ENCODE results near the gene VDR.
"Not testable (repeated sequence)": the region's sequence is repeated elsewhere in the genome, so short reads cannot be mapped to it uniquely, and the experiment has no call there.

The VDR gene

DNA sequence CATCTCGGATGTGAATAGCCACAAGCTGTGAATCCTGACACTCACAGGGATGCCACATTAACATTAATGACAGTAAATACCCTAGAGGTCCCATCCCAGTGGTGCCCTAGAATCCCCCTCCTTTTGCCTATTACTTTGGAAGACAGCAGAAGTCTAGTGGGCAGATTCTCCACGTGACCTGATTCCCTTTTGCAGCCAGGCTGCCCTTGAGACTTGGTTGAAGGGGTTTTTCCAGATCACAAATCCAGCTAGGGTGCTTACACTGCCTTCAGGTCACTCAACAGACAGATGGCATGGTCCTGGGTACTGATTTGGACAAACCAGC lies 93.8 kb downstream of the VDR start:
- DNase-seq: no peak

DNA sequence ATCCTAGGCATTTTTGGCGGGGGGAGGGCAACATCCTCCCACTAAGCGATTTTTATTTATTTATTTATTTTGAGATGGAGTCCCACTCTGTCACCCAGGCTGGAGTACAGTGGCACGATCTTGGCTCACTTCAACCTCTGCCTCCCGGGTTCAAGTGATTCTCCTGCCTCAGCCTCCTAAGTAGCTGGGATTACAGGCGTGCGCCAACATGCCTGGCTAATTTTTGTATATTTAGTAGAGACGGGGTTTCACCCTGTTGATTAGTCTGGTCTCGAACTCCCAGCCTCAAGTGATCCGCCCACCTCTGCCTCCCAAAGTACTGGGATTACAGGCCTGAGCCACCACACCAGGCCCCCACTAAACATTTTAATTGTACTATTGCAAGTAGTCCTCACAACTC lies 95.3 kb downstream of the VDR start:
- not testable (repeated sequence) for DNase-seq

DNA sequence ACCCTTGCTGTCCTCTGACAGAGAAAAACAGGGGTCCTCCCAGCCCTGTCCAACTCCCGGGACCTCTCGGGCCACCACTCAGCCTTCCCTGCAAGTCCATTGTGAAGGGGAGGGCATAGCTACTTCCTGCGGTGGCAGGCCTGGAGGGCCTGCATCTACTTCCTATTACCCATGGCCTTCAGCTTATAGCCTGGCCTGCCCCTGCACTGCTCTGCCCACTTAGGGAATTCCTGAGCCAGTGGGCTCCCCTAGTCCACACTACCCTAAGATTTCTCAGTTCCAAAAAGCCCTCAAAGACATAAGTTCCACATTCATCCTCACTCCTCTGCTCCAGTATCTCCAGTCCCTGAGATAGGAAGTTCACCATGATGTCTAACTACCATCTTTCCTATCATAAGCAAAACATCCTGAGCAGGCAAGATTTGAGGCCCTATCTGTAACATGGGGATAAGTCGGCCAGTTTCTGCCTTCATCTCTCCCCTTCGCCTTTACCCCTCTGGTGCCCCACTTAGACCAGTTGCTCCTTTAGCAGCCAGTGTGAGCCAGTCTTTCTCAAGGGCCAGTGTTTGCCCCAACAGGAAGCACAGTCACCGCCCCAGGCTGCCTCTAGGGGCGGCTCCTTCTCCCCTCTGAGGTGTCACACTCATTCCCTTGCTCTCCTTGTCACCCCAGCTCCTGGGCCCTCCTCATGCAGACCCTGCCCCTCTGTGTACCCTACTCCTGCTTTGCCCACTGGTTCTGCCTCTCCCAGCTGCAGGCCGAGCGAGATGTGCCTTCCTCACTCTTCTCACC lies 96.0 kb downstream of the VDR start:
- peak; percentile 59 to 78 for DNase-seq

DNA sequence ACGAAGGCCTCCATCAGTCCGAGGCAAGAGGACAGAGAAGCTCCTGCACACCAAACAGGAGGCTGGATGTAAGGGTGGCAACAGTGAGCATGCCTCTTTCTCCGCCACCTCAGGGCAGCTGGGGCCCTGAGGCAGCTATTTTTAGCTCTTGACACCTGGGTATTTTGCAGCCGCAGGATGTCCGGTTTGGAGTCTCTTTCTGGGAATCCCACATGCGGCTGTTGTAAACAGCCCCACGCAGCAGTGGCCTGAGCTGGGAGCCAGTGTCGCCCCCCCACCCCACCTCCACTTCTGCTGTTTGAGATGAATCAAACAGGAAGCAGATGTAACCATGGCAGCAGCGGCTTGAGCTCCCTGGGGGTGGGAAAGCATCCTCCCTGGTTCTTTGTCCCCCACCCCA lies 96.7 kb downstream of the VDR start:
- peak; percentile 18 to 34 for DNase-seq

DNA sequence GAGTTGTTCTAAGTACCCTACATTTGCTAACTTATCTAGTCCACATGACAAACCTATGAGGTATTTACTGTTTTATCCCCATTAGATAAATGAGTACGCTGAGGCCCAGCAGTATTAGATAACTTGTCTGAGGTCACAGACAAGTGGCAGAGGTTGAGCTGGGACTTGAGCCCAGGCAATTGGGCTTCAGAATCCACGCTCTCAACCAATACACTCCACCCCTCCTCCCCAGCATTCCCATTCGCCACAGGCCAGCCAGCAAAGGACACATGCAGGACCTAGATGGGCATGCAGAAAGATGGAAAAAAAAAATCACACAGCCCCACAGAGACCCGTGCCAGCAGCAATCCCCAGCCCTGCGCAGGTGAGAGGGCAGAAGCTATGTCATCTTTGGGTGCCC lies 97.5 kb downstream of the VDR start:
- DNase-seq: no peak

DNA sequence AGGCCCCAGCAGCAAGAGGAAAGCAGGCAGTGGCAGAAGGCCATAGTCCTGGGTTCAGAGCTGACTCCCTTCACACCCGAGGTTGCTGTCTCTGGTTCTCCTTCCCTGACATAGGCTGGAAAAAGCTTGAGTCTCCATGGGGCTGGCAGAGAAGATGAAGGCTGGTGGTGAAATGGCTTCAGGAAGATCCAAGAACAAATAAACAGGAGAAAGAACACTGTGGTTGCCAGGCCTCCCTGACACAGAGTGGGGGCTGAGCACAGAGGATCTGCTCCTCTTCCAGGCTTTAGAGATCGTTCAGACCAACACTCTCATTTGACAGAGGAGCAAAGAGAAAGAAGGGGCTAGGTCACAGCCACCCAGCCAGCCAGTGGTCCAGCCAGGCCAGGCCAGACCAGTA lies 99.4 kb downstream of the VDR start:
- no peak for DNase-seq

DNA sequence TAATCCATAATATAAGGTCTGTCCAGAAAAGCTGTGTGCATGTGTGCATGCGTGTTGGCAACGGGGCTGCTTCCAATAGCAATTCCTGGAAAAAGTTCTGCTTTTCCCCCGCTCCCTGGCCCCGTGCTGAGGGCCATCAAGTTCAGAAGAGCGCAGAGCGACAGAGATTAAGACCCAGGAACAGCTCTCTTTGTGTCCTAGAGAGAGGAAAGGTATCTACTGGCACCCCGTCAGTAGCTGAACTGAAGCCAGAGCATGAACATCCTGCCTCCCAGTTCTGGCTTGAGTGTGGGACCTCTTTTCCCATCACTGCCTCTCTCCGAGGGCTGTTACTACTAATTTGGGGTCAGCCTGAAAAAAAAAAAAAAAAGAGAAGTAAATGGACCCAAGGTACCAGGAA lies 100.6 kb downstream of the VDR start:
- DNase-seq: no peak

DNA sequence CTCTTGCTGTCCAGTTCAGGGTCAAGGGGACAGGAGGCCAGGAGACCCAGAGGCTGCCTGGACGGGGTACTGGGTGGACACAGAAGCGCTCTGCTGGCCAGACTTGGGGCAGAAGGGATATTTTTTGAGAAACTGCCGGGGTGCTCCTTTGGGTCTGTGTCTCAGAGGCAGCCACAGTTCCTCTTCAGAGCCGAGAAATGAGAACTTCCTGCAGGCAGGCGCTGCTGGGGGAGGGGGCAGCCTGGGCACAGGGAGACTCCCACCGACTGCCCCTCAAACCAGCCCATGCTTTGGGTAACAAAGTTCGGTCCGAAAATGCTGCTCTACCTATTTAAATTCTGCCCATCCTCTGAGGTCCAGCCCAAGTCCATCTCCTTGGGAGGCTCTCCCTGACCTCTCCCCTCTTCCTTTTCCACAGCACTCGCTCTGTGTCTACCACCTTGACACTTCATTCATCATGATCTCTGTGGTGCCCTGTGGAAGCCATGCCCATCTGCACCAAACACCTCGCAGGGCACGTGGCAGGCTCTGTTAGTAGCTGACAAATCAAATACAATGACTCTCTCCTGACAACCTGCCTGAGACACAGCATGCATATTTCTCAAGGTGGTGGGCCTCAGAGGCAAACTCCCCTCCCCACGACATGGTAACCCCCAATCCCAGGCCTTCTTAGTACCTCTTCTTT lies 101.5 kb downstream of the VDR start:
- DNase-seq: peak in 1 of 2 experiments; percentile 21

DNA sequence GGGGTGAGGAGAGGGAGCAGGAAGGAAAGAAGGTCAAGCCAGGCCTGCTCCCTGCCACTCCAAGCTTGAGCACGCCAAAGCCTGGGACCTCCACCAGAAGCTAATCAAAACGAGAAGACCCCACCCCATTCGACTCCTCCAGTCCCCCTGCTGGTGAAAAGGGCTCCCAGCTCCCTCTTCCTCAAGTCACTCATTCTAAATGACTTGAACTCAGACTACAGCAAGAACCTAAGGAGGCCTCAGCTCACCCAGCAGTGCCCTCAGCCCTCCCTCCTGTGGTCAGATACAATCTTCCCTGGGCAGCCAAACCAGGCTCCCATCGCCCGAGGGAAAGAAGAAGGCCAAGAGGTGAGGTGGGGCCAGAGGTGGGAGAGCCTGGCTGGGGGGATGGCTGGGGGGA lies 102.5 kb downstream of the VDR start:
- peak in 1 of 2 experiments; percentile 6 for DNase-seq

DNA sequence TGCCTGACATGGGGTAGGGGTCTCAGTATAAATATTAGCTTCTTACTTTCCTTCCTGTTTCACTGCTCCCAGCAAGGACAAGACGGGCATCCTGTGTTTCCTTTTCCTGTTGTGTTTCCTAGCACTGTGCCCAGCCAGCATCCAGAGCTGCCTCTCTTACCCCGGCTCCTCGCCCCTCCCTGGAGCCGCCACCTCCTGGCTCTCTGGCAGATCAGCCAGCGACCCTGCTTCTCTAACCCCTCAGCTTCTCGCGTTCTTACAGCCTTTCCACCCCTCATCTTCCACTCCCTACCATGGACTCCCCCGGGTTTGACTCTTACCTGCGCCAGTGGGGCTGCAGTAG lies 102.9 kb downstream of the VDR start:
- no peak for DNase-seq

DNA sequence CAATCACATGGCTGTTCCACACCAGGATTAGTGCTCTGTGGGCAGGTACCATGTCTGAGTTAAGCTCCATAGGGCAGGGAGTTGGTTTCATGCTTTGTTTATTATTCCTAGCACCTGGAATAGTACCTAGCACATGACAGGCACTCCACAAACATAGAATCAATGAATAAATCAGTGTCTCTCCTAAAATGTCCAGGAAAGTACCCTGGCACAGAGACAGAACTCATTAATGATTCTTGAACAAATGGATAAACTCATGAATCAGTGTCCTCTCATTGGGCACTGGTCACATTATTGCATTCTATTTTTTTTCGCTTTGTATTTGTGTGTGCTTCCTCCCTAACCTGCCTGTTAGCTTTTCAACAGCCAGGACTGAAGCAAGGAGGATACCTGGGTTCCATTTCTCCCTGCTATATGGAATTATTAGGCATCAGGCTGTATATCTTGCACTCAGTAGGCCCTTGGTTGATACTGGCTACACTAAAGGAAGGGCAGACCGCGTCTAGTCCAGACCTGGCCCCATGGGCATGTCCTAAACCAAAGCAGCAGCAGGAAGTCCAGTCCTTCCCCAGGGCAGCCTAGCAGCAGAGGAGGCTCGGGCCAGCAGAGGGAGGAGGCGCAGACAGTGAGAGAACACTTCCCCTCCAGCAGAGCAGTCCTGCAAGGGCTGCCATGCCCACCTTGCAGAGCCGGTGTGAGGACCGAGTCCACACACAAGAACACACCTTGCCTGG lies 103.5 kb downstream of the VDR start:
- DNase-seq: peak in 1 of 2 experiments; percentile 14

DNA sequence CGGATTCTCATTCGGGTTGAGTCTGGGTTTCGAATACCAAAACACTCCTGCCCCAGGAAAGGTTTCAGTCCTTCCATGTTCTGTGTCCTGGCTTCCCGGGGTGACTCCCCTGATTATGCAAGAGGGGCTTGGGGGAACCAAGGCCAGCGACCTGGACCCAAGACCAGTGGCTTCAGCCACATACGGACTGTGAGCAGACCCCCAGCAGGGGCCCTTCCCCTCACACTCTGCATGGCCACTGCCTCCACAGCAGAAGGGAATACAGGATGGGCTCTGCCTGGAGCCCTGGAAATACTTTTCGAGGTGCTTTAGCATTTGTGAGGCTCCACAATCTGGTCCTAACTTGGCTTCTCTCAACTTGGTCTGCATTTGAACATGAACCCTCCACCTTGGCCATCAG lies 104.2 kb downstream of the VDR start:
- DNase-seq: no peak

DNA sequence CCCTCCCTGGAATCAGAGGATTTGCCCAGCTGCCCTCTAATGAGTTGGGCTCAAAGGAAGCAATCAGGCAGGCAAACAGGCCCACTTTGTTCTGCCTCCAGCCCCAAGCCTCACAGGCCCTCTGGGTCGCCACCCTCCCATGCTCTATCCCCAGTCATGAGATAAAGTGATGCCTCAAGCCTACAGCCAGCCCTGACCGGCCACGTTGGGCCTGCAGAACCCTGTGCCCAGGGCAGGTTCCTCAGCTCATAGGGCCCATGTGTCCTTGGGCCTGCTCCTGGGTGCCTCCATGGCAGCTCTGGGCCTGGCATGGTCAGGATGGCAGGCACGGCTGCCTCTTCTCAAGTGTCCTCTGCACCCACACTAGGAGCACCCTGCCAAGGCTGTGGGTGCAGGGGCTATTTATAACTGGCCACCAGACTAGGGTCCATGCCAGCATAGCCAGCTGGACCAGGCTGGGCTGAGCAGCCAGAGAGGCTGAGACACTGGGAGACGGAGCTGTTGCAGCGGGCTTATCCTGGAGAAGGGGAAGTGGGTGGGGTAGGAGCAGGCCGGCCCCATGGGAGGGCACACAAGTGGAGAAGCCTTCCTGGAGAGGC lies 105.3 kb downstream of the VDR start:
- no peak for DNase-seq

DNA sequence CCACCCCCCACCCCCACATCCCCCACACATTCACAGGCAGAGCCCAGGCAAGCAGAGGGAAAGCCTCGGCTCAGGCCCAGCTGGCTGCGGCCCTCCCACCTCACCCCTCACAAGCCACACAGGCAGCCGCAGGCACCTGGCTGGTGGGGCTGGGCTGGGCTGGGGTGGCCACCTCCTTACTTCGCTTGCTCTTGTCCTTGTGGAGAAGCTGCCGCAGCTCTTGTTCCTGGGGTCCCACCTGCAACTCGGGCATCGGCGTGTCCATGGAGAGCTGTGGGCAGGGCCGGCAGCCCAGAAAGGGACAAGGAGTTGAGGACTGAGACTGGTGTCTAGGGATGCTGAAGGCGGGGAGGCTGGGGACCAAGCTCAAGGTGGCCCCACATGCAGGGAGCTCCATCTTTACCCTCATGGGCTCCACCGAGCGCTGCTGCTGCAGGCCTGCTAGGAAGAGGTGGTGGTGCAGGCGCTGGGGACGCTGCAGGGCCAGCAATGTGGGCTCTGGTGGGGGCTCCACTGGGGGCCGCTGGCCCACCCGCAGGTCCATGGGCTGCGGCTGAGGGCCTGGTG lies 106.3 kb downstream of the VDR start:
- no peak for DNase-seq

DNA sequence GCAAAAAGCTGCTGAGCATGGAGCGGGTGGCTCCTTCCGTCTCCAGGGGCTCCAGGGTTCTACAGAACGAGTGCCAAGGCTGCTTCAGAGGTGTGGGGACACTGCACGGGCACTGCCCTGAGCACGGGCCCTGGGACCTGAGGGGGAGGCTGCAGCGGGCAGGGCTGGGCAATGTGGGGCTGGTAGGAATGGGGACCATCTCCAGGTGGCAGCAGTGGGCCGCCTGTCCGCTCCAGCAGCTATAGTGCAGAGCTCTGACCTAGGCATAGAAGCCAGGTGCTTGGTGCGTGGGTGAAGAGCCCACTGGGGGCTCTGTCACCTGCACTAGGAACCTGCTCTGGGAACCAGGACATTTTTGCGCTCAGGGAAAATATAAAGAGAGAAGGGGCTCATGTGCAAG lies 107.4 kb downstream of the VDR start:
- no peak for DNase-seq

DNA sequence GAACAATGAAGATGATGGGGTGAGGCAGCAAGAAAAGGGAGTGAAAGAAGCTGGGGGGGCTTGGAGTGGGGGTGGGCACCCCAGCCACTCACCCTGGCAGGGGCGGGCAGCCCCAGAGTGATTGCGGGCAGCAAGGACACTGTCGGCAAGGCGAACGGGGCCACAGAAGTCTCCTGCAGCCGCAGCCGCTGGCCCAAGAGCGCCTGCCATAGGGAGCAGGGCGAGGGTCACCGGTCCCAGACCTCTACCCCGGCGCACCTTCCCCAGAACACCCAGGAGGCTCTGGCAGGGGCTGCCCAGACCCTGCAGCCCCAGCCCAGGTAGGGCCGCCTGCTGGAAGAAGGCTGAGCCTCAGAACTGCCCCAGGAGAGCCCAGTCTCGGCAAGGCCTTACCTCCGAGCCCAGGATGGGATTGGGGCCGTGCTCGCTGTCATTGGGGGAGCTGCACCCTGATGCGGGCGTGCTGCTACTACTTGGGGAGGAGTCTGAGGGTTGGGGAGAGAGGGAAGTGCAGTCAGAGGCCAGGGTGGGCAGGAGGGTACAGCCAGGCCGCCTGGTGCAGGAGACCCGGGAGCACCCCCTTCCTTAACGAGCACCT lies 108.9 kb downstream of the VDR start:
- DNase-seq: no peak

DNA sequence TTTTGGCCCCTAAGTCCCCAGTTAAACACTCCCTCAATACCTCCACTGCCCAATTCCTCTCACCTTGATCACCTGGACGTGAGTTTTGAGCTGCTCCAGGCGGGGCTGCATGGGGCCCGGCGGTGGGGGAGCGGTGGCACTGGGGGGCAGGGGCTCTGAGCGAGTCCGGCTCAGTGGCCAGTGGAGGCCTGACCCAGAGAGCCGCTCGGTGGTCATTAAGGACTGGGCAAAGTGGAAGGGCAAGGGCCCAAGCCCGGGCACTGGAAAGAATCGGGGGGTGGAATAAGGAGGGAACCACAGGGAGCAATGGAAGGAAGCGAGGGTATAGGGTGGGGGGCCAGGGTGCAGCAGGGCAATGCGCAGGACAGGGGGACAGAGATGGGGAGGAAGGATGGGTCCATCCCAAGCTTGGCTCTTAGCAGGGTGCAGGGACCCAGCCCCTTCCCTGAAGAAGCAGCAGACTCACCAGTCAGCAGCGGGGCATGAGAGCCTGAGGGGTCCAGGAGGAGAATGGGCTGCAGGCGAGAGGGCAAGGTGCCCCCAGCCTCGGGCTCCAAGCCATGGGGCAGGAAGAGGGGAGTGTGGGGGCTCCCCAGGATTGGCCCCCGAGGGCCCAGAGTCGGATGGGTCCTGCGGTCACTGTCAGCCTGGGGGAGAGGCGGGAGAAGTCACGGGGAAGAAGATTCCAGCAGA lies 109.5 kb downstream of the VDR start:
- DNase-seq: no peak

DNA sequence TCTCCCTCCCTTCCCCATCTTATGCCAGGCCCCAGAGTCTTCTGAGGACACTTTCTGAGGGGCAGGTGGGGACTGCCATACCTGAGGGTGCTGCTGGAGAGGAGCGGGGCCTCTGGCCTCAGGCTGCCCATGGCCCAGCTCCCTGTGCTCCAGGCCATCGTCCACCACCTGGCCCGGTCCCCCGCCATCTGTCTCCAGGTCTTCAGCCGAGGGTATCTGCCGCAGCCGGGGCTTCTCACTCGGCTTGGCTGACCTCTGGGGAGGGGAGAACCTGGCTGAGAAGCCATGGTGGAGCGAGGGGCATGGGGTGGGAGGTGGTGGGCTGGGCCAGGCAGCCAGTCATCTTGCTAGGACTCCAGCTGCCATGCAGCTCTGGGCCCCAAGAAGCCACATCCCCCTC lies 110.1 kb downstream of the VDR start:
- DNase-seq: no peak

DNA sequence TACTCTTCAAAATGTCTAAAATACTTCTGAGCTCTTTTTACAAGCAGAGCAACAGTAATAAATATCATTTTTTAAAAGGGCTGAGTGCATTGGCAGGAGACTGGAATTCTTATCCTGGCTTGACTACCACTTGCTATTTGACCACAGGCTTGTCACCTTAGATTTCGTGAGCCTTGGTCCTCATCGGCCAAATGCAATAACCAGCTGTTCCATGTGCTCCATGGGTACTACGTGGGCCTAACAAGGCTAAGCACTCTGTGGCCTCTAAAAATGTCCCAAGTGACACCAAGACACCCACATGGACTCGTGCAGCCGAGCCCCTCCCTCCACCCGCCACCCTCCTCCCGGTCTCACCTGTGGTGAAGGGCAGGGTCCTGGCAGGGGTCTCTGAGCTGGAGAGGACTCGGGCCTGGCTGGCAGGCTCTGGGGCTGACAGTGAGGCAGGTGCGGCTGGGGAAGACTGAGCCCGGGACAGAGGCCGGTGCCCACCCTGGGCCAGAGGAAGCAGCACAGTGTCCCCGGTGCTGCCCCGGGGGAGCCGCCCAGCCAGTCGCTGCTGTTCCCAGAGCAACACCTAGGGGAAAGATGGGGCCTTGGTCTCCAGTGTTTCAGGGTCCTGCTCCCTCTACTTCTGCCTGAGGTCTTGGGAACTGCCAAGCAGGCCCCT lies 111.6 kb downstream of the VDR start:
- DNase-seq: no peak

DNA sequence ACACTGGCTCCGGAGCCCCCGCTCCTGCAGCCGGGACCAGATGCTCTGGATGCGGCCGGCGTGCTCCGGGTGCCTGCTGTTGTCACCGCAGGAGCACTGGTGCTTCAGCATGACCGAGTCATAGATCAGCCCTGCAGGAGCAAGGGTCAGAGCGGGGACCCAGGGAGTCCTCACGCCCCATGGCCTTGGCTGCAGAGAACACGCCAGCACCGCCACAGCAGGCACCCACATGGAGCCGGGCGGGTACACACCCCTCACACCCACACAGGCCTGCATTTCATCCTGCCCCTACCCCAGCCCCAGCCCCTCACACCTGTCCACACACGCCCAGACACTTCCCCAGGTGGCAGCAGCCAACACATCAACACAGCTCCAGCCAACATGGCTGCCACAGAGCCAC lies 112.9 kb downstream of the VDR start:
- no peak for DNase-seq

All from AML-193 (cell line).